ENCODE results near the gene CXCR6.
A peak's percentile ranks its signal among the peaks of the same experiment; 100 is the strongest.

- TF ChIP-seq CTCF (IDR thresholded peaks at IDR 0.05) (no peak), EP300 (IDR thresholded peaks at IDR 0.05) (peak in 1 of 4 donors; percentile 20), POLR2A (IDR thresholded peaks at IDR 0.05) (no peak)
Measured at GRCh38 chr3:45985532-45986302, 42.5 kb downstream of the CXCR6 start.
